VCaP (cell line): ENCODE results near the gene NTN3.

Experiments
- H3K27ac ChIP-seq: fragments of 450-650 bp; 2 replicates; pipeline ENCODE4 v1.5.1; 2017
- CTCF ChIP-seq: fragments of 450-650 bp; conservative IDR thresholded peaks from 2 replicates; pipeline ENCODE4 v1.5.1; 2017; ENCODE audit warnings: mild to moderate bottlenecking, moderate library complexity

The NTN3 gene

GRCh38 chr16:2483939-2484897, 13.1 kb downstream of the NTN3 start:
- TF ChIP-seq CTCF = no peak
- no peak overlapping the region for H3K27ac ChIP-seq

GRCh38 chr16:2484898-2485508, 13.9 kb downstream of the NTN3 start:
- no peak for TF ChIP-seq CTCF
- no peak overlapping the region for H3K27ac ChIP-seq

GRCh38 chr16:2485811-2486507, 14.9 kb downstream of the NTN3 start:
- no peak overlapping the region for H3K27ac ChIP-seq
- TF ChIP-seq CTCF = no peak

- TF ChIP-seq CTCF = no peak
- no peak overlapping the region for H3K27ac ChIP-seq
Observed at GRCh38 chr16:2486645-2487516, 15.8 kb downstream of the NTN3 start.

- TF ChIP-seq CTCF = no peak
- H3K27ac ChIP-seq = no peak overlapping the region
Observed at GRCh38 chr16:2487517-2487842, 16.4 kb downstream of the NTN3 start.

- TF ChIP-seq CTCF = no peak
- H3K27ac ChIP-seq = no peak overlapping the region
Observed at GRCh38 chr16:2487903-2488531, 16.9 kb downstream of the NTN3 start.
